ENCODE measurements around the gene LGR6. TPM values are rescaled to one million over a fixed set of nuclear protein-coding genes. Genes with fewer than 3 reads are reported as not detected.

LGR6 gene
- polyA plus RNA-seq, 5 donors, result 0.61 to 1.7 (median 1.2) TPM

DNA sequence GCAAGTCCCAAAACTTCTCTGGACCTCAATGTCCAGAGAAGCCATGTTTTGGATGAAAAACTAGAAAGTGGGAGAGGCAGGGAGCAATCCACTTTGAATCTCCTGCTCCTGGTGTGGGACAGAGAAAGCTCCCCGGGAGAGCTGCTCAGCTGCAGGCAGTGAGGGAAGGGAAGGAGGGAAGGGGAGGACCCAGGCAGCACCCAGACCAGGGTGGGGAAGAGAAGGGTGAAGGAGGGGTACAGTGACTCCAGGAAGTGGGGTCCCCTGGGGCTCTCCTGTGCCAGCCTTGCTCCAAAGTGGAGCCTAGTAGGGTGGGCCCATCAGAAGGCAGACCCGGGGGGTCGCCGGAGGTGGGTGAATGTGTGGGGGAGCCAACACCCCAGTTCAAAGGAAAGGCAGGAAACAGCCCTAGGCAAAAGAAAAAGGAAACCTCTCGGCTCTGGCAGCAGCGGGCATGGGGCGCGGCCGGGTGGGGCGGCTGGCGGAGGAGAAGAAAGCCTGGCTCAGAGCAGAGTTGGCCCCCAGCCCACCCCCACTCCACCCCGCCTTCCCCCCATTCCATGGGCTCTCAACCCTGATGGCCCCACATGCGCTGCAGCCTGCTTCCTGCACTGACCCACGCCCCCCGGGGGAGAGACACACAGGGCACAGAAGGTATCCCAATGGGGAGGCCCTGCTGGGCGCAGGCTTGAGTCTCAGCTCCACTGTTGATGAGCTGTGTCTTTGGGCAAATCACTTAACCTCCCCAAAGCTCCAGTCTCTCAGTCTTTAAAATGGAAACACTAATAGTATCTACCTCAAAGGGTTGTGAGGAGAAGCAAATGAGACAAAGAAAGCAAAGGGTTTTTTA lies 5.7 kb downstream of the LGR6 start:
- no peak for DNase-seq

- DNase-seq, result no peak
Measured at GRCh38 chr1:202200112-202200548, 6.5 kb downstream of the LGR6 start.

- no peak for DNase-seq
Measured at GRCh38 chr1:202200669-202201068, 7.1 kb downstream of the LGR6 start.

DNA sequence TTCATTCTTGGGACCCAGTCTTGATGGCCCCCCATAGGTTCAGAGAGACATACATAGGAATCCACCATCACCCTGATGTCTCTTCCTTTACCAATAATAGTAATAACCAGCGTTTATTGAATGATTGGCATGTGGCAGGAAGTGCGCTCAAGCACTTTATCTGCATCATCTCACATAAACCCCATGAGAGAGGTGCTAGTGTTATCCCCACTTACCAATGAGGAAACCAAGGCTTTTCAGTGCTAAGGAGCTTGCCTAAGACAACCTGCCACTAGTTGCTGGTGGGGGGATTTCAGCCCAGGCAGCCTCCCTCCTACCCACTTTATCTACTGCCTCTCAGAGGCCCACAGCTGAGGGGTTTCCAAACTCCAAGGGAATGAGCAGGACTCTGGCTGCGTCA lies 7.7 kb downstream of the LGR6 start:
- no peak for DNase-seq

DNA sequence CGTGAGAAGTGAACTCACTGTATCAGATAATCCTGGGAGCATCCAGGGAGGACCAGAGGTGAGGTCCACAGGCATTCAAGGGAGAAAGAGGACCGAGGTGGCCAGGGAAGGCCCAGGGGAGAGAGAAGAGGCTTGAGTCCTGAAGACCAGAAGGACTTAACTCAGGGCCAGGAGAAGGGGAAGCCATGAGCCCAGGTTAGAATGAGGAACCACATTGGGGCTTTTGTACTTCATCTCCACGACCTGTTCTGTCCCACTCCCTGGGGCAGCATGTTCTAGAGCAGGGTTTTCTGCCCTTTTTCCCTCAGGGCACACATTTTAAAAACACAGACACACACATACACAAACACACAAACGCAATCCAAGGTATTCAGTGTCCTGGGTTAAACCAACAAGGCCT lies 8.4 kb downstream of the LGR6 start:
- DNase-seq, result no peak

DNA sequence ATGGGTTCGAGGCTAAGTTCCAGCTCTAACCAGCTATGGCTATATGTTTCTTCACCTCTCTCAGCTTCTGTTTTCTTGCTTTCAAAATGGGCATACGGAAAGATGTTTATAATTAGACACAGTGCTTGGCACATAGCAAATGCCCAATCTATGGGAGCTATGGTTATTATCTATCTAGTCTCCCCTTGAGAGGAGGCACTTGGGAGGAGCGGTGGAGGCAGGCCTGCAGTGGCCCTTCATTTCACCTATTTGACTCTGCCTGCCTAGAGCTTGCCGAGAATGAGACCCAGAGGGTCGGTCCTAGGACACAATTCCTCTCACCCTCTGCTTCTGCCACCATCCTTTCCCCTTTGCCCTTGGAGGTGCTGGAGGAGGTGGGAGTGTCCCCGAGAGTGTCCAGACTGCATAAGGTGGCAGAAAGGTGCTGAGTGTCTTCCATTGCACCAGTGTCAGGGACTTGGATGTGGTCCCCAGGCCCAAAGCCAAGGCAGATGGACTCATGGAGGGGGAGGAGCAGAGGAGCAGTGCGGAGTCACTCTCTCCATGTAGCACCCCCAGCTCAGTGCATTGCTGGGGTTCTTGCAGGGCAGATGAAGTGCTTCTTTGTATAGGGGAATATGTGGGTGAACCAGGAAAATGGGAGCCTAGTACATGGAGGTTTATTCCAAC lies 9.0 kb downstream of the LGR6 start:
- DNase-seq, result no peak

GRCh38 chr1:202203238-202204039 lies 9.8 kb downstream of the LGR6 start:
- DNase-seq, result no peak

- DNase-seq, result no peak
Measured at GRCh38 chr1:202204065-202204464, 10.5 kb downstream of the LGR6 start.

DNA sequence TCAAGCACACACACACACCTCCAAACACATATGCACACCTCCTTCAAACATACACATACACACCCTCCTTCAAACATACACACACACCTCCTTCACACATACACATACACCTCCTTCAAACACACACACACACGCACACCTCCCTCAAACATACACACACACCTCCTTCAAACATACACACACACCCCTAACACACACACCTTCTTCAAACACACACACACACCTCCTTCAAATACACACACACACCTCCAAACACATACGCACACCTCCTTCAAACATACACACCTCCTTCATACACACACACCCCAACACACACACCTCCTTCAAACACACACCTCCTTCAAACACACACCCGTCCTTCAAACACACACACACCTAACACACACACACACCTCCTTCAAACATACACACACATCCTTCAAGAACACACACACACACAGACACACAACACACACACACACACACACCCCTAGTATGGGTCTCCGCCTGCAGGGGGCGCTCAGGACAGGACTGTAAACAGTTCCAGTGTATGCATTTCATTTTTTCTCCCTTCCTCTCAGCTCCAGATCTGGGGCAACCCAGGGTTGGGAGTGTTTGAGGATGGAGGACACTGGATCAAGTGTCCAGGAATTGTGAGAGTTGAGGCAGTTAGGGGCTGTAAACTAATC lies 12.1 kb downstream of the LGR6 start:
- DNase-seq, result no peak

GRCh38 chr1:202207292-202207691 lies 13.7 kb downstream of the LGR6 start:
- DNase-seq, result peak in 1 of 2 donors; percentile 25

GRCh38 chr1:202208351-202208857 lies 14.8 kb downstream of the LGR6 start:
- no peak for DNase-seq

DNA sequence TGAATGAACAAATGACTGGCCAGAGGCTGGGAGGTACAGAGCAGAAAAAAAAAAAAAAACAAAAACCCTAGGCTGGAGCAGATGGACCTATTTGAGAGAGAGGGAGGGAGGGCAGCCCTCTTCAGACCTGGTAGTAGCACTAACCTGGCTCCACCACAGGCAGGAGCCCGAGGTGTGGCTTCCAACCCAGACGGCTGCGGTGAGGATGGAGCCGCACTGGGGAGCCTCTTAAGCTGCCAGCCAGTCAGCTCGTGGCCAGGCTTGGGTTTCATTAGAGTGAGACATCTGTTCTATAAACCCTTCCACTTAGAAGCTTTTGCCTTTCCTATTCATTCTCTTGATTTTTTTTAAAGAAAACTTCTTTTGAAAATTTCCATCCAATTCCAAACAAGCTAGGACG lies 16.8 kb downstream of the LGR6 start:
- no peak for DNase-seq

GRCh38 chr1:202210969-202211368 lies 17.4 kb downstream of the LGR6 start:
- DNase-seq, result no peak

- no peak for DNase-seq
Measured at GRCh38 chr1:202212787-202213186, 19.2 kb downstream of the LGR6 start.

GRCh38 chr1:202213361-202214088 lies 19.9 kb downstream of the LGR6 start:
- DNase-seq, result no peak

- DNase-seq, result no peak
Measured at GRCh38 chr1:202214089-202214843, 20.7 kb downstream of the LGR6 start.

DNA sequence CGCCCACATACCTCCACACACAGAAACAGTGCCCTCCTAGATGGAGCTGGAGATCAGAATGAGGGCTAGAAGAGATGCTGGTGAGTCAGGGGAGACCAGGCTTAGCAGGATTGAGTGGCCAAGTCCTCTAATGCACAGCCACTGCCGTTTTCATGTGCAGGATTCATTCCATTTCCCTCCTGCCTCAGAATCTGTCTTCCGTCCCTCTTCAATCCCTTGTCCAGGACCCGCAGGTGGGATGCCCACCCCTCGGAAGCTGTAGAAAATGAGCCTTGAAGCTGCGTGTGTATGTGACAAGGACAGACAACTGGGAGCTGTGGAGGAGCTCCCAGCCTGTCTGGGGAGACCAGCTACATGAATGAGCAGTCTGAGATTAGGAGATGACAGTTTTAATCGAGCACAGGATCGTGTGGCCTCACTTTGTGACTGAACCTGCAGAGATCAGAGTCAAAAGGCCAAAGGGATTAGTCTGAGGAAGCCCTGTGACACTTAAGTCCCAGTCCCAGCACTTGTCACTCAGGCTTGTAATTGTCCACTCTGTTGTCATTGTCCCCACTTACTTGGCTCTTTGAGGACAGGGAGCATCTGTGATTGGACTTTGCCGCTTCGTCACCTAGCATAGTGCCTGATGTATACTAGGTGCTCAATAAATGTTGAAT lies 22.0 kb downstream of the LGR6 start:
- DNase-seq, result no peak

DNA sequence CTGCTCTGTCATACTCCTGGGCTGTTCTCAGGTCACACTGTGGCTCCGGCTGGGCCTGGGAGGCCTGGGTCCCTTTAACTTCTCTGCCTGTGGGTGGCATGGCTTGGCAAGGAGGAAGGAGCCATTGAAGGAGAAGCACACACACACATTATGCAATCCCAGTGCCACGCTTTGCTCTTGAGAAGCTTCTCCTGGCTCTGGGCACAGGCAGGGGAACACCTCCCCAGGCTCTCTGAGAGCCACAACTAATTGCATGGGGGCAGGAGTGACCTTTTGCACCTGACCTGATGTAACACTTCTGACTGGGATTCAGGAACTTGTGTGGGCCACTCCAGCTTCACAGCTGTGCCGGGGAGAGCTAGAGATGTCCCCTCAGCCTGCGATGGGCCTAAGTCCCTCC lies 23.1 kb downstream of the LGR6 start:
- no peak for DNase-seq

- DNase-seq, result no peak
Measured at GRCh38 chr1:202217516-202217915, 23.9 kb downstream of the LGR6 start.

DNA sequence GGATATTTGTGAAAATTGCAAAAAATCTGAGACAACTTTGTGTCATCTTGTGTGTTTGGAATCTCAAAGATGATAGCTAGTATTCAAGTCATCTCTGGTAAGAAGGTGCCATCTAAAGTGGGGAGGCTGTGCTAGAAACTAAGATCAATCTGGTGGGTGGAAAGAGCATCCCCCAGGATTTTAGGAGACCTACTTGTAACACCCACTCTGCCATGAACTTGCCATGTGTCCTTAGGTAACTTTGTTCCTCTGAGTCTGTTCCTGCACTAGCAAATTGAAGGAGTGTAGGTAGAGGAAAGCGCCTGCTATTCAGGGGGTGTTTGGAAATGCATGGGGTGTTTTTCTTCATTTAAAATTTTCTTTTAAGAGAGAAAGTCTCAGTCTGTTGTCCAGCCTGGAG lies 24.4 kb downstream of the LGR6 start:
- DNase-seq, result no peak

All from right lung (tissue), 5 donors.